GM18951 (cell line): ENCODE data around the gene SLC22A3.
"Not testable (repeated sequence)": the region's sequence is repeated elsewhere in the genome, so short reads cannot be mapped to it uniquely, and the experiment has no call there.

Experiments
- POLR2A ChIP-seq: IDR thresholded peaks from 4 replicates; pipeline ENCODE4 v1.6.1; 2011; ENCODE audit warnings: mild to moderate bottlenecking; ENCODE audit not compliant: insufficient read length, insufficient read depth; ENCODE audit errors: extremely low read depth
- in situ Hi-C: fragments of 300-500 bp; cut with MboI; formaldehyde crosslinking; loops from one replicate; pipeline ENCODE4 v1.12.0; 2022; ENCODE audit warnings: low sequenced_read_pairs, mixed read lengths, inconsistent platforms; ENCODE audit not compliant: unreplicated experiment

SLC22A3 gene

GRCh38 chr6:160457823-160458222 is 109.6 kb downstream of the SLC22A3 start:
- no peak for TF ChIP-seq POLR2A
- in situ Hi-C loops: loop anchor here (10.0 to 25.0 kb wide), 3 partner anchors 313 to 753 kb away; no protein-coding TSS in a partner anchor

DNA sequence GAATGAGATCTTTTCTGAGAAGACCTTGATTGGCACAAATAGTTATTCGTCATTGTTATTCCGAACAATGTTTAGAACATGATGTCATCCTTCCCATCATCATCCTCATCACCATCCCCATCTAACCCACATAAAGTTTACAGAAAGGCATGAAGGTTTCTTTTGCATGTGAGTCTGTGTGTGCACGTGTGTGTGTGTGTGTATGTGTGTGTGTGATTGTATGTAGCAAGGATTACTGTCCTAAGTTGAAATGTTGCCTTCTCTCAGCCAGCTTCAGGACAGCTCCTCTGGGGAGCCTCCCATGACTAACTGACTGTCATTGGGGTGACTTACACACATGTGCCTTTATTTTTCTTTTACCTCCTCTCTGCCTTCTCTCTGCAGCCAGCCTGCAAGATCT is 113.5 kb downstream of the SLC22A3 start:
- in situ Hi-C loops: loop anchor here (25.0 kb wide), 1 partner anchor 599 kb away; no protein-coding TSS in a partner anchor
- TF ChIP-seq POLR2A: no peak

DNA sequence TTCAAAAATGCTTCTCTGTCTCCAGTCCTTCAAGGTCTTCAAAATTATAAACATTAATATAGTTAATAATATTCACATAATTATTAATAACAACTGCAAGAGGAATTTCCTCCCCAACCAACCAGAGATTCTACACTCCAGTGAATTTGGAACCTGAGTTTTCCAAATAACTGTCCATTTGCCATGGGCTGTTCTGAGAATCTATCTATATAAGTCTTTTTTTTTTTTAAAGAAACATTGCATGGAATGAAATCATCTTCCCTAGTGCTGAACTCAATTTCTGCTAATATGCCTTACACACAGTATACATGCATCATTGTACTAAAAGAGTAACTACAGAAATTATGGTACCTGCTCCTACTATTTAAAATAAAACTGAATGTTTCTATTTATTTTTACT is 113.9 kb downstream of the SLC22A3 start:
- in situ Hi-C loops: loop anchor here (25.0 kb wide), 1 partner anchor 600 kb away; no protein-coding TSS in a partner anchor
- TF ChIP-seq POLR2A: no peak

GRCh38 chr6:160462551-160463109 is 114.5 kb downstream of the SLC22A3 start:
- no peak for TF ChIP-seq POLR2A
- in situ Hi-C loops: loop anchor here (25.0 kb wide), 1 partner anchor 600 kb away; no protein-coding TSS in a partner anchor

GRCh38 chr6:160464744-160465143 is 116.6 kb downstream of the SLC22A3 start:
- no peak for TF ChIP-seq POLR2A
- in situ Hi-C loops: loop anchor here (25.0 kb wide), 1 partner anchor 602 kb away; no protein-coding TSS in a partner anchor

DNA sequence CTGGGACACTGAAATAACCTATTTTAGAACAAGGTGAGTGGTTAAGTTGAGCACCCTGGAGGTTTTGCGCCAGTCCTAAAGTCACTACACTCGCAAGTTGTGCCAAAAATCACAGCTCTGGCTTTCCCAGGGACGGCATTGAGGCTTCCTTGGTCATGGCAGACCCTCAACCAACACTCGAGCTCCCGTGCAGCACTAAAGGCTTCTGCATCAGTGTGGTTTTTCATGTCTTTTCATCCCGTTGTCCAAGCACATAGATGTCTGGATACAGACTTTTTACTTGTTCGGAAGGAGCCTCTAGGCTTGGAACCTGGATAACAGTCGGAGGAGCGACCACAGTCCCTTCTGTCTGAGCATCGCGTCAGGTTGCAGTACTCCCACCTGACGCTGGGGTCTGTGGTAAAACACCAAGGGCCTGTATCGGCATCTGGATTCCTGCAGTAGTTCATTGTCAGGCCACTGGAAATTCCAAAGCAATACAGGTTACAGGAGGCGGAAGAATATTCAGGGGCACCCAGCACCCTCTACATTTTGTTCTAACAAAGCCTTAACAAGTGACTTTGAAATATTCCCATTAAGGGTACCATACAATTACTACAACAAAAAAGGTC is 119.2 kb downstream of the SLC22A3 start:
- in situ Hi-C loops: loop anchor here (25.0 kb wide), 1 partner anchor 605 kb away; no protein-coding TSS in a partner anchor

DNA sequence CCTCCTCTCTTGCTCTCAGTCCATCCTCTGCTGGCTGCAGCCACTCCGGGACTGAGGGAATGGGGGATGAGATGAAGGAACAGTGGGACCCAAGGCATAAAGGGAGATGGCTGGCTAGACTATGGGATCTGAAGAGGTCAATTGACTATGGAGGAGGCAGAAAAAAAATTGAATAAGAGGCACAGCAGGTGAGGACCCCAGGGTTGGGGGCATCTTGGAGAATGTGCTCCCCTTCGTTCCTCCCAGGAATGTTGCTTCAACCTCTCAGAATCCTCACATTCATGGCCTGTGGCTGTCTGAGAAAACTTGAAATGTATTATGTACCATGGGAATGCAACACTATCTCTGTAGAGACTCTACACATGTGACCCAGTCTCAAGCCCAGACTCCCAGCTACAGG is 121.0 kb downstream of the SLC22A3 start:
- in situ Hi-C loops: loop anchor here (25.0 kb wide), 1 partner anchor 607 kb away; no protein-coding TSS in a partner anchor
- no peak for TF ChIP-seq POLR2A

DNA sequence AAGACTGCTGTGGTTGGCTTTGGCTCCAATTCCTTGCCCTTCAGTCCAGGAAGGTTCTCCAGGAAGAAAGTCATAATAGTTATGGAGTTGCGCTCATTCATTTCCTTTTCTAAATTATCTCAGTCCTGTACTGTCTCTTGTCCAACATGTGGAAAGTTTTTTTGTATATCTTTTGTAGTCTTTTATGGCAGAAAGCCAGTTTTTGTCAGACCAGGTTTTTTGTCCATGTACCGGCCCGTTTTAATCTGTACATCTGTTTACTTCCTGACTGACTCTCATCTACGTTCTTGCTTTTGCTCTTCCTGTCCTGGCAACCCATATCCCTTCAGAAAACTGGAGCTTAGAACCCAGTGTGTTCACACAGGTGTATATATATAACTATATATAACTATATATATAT is 127.9 kb downstream of the SLC22A3 start:
- in situ Hi-C loops: not testable (repeated sequence)

DNA sequence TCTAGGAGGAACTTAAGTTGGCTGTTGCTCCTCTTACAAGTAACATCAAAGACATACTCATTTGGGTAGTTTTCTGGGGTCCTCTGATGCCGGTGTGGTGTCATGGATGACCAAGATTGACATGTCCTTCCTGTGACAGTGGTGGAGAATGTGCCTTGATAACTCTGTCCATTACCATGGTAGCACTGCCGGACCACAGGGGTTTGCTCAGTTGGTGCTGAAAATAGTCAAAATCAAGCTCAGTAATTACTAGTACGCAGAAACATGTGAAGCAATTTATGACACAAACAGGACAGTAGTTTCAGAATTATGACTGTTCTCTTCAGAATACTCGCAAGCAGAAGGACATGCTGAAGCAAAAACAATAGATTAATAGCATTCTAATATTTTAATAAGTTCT is 128.9 kb downstream of the SLC22A3 start:
- in situ Hi-C loops: not testable (repeated sequence)

DNA sequence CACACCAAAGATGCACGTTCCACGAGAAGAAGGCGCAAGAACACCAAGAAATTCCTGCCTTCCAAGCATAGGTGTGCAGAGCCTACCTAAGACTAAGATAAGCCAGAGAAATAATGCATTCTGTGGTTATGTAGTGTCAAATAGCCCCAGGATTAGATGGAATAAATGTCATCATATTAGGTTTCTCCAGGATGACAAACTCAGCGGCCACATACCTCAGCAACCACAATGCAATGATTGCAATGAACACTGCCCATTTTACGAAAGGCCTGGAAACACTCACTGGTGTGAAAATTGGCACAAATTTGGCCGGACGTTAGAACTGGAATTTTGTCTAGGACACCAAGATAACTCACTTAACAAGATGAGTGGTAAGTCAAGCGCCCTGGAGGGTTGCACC is 129.7 kb downstream of the SLC22A3 start:
- in situ Hi-C loops: no loop called here
- TF ChIP-seq POLR2A: no peak

DNA sequence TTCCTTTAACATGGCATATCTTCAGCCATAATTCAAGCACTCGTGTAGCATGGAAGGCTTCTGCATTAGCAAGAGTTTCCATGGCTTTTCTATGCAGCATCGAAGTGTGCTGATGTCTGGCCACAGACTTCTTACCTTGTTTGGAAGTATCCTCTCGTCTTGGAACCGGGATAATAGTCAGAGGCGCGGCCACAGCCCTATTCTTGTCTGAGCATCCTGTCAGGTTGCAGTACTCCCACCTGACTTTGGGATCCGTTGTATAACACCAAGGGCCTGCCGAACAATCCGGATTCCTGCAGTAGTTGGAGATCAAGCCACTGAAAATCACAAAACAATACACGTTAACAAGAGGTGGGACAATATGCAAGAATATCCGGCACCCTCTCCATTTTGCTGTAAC is 138.9 kb downstream of the SLC22A3 start:
- in situ Hi-C loops: no loop called here
- no peak for TF ChIP-seq POLR2A

GRCh38 chr6:160489091-160489490 is 140.9 kb downstream of the SLC22A3 start:
- TF ChIP-seq POLR2A: no peak
- in situ Hi-C loops: no loop called here

DNA sequence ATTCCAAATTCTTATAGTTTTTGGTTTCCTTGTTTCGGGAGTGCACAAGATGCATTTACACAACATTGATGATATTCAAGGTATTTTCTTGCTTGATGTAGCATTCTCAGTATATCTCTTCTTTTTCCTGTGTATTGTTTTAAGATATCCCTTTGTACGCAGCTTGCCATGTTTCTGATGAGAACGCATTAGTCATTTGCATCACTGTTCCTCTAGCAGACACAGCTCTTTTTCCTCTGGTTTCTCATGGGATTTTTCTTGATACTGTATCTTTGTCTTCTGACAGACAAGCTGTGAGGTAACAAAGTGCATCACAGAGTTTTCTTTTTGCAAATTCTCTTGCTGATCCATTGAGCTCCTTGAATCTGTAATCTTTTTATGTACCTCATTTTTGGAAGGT is 146.4 kb downstream of the SLC22A3 start:
- in situ Hi-C loops: no loop called here

DNA sequence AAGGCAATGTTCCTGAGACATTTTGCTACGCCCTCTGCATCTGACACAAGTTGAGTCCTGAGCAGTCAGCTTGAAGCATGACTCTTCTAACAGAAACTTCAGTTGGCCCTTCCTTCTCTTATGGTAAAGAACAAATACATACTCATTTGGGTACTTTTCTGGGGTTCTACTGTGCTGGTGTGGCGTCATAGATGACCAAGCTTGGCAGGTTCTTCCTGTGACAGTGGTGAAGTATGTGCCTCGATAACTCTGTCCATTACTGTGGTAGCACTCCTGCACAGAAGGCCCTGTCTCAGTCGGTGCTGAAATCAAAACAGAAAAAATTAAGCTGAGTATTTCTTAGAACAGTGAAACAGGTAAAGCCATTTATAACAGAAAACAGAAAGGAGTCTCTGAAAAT is 152.5 kb downstream of the SLC22A3 start:
- in situ Hi-C loops: no loop called here

More for the DNA sequence above, 146.4 kb downstream of the SLC22A3 start:
- no peak for TF ChIP-seq POLR2A

More for the DNA sequence above, 152.5 kb downstream of the SLC22A3 start:
- TF ChIP-seq POLR2A: no peak
